ENCODE results near the gene PITHD1.
"Not testable (repeated sequence)": the region's sequence is repeated elsewhere in the genome, so short reads cannot be mapped to it uniquely, and the experiment has no call there.

Gene PITHD1

GRCh38 chr1:23800400-23801337 is 22.5 kb downstream of the PITHD1 start, which contains the start of gene GALE:
TSS of gene GALE (minus strand) at chr1:23800754. CDS start at chr1:23799007, 1,747 bp downstream.
- H3K27ac ChIP-seq = peak within 1 kb of the TSS; percentile 83 to 92
- TF ChIP-seq CTCF (IDR thresholded peaks at IDR 0.05) = no peak
- H3K4me3 ChIP-seq = peak within 1 kb of the TSS; percentile 79
- DNase-seq (ENCODE audit: low spot score) = peak; percentile 97

- DNase-seq (ENCODE audit: low spot score) = no peak
- Histone ChIP-seq H3K27ac (peak overlapping the region; percentile 83 to 92), H3K4me3 (peak overlapping the region; percentile 79)
- no peak for TF ChIP-seq CTCF (IDR thresholded peaks at IDR 0.05)
Observed at GRCh38 chr1:23801338-23801748, 23.1 kb downstream of the PITHD1 start.

GRCh38 chr1:23801876-23802275 is 23.7 kb downstream of the PITHD1 start:
- DNase-seq (ENCODE audit: low spot score) = no peak
- TF ChIP-seq CTCF (IDR thresholded peaks at IDR 0.05) = no peak
- Histone ChIP-seq H3K4me3 (no peak overlapping the region), H3K27ac (peak overlapping the region in 1 of 2 donors; percentile 92)

GRCh38 chr1:23802809-23803342 is 24.7 kb downstream of the PITHD1 start:
- not testable (repeated sequence) for H3K27ac ChIP-seq; H3K4me3 ChIP-seq; DNase-seq (ENCODE audit: low spot score)

- no peak for TF ChIP-seq CTCF (IDR thresholded peaks at IDR 0.05)
- Histone ChIP-seq H3K27ac (no peak overlapping the region), H3K4me3 (no peak overlapping the region)
- DNase-seq (ENCODE audit: low spot score) = no peak
Observed at GRCh38 chr1:23803674-23804073, 25.5 kb downstream of the PITHD1 start.

GRCh38 chr1:23804183-23804835 is 26.1 kb downstream of the PITHD1 start:
- TF ChIP-seq CTCF (IDR thresholded peaks at IDR 0.05) = no peak
- Histone ChIP-seq H3K4me3 (no peak overlapping the region), H3K27ac (no peak overlapping the region)
- DNase-seq (ENCODE audit: low spot score) = no peak

GRCh38 chr1:23805025-23805424 is 26.8 kb downstream of the PITHD1 start:
- no peak for DNase-seq (ENCODE audit: low spot score)

More at GRCh38 chr1:23805025-23805424, 26.8 kb downstream of the PITHD1 start:
- TF ChIP-seq CTCF (IDR thresholded peaks at IDR 0.05) = no peak
- Histone ChIP-seq H3K27ac (no peak overlapping the region), H3K4me3 (no peak overlapping the region)
